Esophagus mucosa (tissue), 1 donor: Measurements from ENCODE around the gene PTPRG. TPM values are rescaled to one million over a fixed set of nuclear protein-coding genes. Genes with fewer than 3 reads are reported as not detected.
A peak's percentile ranks its signal among the peaks of the same experiment; 100 is the strongest.

Source experiments
- ATAC-seq: fragments of 200-7000 bp; cut with Tn5 transposase; one replicate; pipeline ENCODE4 v1.9.1; 2020
- total RNA-seq: library from RNA; stranded (reverse); gene quantifications from one replicate; pipeline ENCODE4 v1.2.4, GENCODE V29; 2023
- donor health status: DM: yes; HTN: yes; CAD: no.

Gene PTPRG
- total RNA-seq, 1 donor from 2014 or later, result 9.2 TPM

DNA sequence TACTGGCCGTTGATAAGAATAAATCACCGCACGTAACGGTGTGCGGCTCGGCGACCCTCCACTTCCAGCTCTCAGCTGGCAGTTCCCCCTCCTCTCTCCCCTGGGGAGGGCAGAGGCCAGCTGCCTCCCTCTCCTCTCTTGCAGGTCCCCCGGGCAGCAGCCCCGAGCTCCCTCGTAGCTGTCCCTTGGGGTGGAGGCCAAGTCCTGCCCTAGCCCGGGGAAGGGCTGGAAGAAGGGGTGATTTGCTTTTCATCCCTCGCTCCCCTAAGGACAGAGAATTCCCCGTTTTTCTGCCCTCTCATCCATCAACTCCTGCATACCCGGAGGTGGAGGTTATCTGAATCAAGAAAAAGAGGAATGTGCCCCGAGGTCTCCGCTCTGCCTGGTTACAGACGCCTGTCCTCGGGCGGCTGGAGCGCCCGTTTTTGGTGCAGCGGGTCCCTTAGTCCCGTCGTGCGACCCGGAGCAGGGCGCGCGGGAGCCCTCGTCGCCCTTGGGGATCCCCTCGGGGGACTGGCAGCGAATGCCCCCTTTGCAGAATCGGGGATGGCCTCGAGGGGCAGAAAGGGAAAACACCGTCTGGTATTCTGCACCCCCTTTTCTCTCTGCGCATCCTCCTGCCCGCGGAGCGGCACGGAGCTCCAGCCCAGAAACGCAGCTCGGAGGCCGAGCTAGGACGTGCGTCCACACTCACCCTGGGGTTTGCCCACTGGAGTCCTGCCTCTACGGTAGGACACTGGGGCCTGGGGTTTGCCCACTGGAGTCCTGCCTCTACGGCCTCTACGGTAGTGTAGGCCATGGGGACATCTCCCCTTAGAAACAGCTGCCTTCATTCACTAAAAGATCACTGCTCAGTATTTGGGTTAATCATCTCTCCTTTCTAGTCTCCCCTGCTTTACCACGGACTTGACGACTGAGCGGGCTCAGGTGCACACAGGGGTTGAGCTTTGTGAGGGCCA is 2.2 kb downstream of the PTPRG start:
- ATAC-seq, result no peak

GRCh38 chr3:61564395-61565059 is 3.2 kb downstream of the PTPRG start:
- peak; percentile 45 for ATAC-seq

DNA sequence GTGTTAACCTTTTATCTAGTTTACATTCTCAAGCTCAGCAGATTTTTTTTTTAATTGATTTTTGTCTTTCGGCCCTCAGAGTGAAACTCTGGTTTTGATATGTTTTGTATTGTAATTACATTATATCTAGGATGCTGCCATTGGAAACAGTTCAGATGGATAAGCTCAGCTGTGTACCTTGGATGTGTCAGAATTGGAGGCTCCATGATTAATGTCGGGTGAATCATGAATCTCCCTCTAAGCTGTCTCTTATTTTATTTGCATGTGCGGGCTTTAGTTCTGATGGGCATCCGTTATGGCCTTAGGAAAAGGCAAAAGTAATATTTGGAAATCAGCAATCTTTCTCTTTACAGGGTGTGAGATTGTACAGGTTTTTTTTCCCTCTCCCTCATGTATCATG is 4.2 kb downstream of the PTPRG start:
- no peak for ATAC-seq

DNA sequence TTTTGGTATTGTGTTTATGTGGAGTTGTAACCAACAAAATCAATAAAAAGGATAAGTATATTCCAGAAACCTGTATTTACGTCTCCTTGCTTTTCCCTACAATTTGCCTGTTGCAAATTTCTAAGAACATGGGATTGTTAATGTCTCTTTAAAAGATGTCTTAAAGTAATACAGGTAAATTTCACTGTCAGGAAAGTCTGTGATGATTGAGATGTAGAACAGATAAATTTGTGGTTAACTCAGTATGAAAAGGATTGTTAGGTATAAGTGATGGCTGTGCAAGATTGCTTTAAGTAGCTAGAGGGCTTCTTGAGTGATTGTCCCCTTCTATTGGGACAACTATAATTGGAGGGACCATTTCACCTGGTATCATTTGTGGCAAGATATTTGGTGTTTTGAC is 6.8 kb downstream of the PTPRG start:
- ATAC-seq, result no peak

GRCh38 chr3:61569856-61570580 is 8.6 kb downstream of the PTPRG start:
- no peak for ATAC-seq

GRCh38 chr3:61570813-61571212 is 9.4 kb downstream of the PTPRG start:
- no peak for ATAC-seq

GRCh38 chr3:61571516-61572336 is 10.4 kb downstream of the PTPRG start:
- no peak for ATAC-seq

DNA sequence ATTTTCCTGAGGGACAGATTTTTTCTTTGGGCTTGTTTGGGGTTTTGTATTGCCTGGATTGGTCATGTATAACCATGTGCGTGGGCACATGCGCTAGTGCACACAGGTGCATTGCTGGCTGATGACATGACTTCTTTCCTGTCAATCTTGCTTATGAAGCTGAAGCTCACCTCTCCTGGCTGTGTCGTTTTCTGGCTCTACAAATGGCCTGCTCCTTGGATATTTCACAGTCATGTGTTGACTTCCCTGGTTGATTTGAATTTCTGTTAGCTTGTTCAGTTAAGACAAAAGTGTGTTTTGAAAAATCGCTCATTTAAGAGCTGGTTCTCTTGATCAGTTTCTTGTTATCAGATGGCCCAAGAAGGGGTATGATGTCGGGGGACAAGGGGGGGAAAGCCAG is 11.5 kb downstream of the PTPRG start:
- ATAC-seq, result no peak

DNA sequence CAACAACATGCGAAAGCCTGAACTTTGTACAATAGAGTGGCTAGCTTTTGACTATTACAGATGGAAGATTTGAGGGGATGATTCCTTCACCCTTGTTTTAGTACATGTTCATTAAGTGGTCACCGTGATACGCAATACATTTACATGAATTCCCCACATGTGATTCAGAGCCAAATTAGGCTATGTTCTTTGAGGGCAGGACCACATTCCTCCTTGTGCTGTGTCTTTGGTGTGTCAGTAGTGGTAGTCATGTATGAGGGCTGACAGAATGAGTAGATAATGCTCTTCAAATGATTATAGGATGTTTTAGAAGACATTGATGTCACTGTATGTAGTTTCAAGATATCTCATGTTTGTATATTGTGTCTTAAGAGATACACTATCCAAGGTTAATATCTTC is 12.1 kb downstream of the PTPRG start:
- no peak for ATAC-seq

DNA sequence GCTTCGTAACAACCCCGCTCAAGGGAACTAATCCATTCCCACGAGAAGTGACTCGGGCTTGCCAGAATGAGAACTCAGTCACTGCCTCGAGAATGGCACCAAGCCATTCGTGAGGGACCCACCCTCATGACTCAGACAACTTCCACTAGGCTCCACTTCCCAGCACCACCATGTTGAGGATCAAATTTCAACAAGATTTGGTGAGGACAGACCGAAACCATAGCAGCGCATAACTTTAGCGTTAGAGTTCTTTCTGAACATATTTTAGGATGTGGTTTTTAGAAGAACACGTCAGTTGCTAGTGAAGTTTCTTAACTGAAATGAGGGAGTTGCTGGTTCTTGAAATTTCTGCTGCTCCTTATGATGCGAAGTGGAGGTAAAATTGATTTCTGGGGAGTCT is 13.5 kb downstream of the PTPRG start:
- ATAC-seq, result peak; percentile 32

DNA sequence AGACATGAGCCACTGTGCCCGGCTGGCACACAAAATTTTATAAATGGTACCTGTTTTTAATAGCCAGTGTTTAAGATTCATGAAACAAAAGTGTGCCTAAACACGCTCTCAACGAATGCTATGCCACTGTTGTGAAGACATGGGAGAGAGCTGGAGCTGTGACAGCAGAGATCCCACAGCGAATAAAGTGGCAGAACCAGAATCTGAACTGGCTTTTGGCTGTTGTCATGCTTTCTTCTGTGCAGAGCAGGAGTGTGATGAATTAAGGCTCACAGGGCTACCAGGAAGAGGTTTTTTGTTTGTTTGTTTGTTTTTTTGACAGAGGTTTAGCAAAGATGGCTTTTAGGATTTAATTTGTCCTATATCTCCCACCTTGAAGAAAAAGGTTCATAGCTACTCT is 14.5 kb downstream of the PTPRG start:
- ATAC-seq, result peak; percentile 76

GRCh38 chr3:61577760-61578159 is 16.4 kb downstream of the PTPRG start:
- ATAC-seq, result no peak

DNA sequence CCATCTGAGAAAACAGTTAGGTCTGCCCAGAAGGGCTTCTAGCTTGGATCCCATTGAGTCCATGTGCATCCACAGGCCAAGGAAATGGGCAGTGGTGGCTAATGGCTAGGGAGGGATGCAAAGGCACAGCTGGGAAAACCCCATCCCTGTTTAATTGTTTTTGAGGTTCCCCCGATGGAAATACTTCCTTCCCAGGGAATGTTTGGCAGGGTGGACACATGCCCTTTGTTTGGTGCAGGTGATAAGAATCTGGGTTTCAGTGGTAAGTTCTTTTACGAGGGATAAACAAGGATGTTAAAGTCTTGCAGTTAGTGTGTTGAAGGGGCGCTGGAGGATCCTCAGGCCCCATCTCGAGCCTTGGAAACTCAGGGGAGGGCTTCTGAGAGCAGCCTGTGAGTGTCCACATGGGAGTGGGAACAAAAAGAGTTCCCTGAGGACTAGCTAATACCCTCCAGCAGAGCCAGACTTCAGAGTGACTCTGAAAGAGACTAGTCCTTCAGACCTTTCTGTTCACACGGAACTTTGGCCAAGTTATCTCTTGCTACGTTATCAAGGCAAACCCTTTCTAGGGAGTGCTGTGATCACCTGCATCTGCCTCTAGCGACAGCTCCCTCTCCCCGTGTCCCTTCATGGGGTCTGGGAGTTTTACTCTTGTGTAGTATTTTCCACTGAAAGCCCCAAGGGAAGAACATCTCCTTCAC is 17.4 kb downstream of the PTPRG start:
- ATAC-seq, result no peak

DNA sequence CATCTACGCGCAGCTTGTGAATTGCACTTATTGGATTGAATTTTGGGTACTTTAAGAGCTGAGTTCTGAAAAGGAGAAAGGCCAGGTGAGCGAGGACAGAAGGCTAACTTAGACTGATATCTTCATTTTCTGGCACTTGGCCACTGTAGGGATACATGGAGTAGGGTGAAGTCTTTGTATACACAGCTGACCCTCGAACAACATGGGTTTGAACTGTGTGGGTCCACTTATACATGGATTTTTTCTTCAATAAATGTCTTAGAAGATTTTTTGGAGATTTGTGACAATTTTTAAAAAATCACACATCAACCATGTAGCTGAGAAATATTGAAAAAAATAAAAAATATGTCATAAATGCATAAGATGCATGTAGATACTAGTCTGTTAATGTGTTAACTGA is 18.3 kb downstream of the PTPRG start:
- ATAC-seq, result no peak

DNA sequence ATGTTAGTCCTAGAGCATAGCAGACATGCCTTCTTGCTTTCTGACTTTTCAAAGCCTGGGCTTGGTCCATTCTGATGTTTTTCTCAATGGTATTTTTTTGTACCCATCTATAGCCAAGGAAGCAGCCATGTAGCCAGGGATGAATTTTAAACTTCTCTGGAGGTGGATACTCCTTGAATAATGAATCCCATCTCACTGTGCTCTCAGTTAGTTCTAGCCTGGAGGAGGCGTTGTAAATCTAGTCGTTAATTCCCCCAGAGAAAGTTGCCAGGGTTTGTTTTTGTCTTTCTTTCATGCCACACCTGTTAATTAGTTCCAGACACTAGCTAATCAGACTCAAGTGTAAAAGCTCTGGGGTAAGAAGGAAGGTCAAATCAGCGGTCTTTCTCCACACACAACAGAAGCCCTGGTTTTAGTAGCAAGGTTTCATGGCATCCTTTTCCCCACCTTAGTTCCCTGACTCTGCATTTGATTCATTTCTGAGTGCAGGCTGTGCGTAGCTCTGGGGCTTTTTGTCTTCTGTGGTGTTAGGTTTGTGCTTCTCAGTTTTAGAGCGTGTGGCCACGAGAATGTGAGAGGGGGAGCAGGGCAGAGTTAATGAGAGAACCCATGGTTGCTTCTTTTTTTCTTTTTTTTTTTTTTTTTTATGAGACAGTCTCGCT is 19.7 kb downstream of the PTPRG start:
- ATAC-seq, result no peak

GRCh38 chr3:61582287-61582686 is 20.9 kb downstream of the PTPRG start:
- ATAC-seq, result no peak

GRCh38 chr3:61582846-61583245 is 21.5 kb downstream of the PTPRG start:
- no peak for ATAC-seq

DNA sequence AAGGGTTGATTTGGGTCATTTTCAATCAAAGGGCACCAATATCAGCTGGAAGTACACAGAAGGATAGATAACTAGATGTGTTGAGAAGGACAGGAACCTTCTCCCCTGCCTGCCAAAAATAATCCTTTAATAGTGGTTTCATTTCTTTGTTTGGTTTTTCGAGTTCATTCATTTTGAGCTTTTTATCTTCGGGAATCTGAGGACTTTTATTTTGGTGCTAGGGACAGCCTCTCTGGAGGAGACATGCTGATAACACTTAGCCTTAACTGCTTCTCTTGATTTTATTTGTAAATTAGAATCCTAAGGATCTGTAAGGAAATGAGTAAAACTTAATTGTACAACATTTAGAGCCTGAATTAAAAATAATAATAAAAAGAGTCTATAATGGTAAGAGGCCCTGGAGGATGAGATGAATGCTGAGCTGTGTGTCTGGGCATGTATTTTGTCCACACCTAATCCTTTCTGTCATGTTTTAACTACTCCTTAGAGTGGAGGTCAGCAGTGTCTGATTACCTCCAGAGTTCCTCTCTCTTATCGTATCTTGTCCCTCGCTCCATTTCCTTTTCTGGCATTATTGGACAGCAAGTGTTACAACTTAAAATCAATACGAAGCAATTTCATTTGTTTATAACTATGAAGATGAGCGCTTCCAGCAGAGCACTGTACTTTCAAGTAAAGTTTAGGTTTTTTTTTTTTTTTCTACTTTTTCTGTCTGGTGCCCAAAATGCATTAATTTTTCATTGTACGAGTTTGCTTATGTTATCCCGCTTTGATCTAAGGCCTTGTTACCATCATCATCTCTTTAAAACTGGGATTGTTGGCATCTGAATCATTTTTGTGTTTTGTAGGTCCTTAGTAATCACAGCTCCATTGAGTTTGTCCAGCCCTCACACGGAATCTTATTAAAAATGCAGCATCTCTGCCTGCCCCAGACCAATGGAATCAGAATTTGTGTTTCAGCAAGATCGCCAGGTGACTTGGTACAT is 22.8 kb downstream of the PTPRG start:
- no peak for ATAC-seq

- ATAC-seq, result peak; percentile 46
Measured at GRCh38 chr3:61589856-61590255, 28.5 kb downstream of the PTPRG start.

GRCh38 chr3:61591300-61591699 is 29.9 kb downstream of the PTPRG start:
- no peak for ATAC-seq
